Measurements from ENCODE around the gene DPP10. TPM values are rescaled to one million over a fixed set of nuclear protein-coding genes. Genes with fewer than 3 reads are reported as not detected.

Gene DPP10
- total RNA-seq, 2 donors from 2014 or later: not detected

DNA sequence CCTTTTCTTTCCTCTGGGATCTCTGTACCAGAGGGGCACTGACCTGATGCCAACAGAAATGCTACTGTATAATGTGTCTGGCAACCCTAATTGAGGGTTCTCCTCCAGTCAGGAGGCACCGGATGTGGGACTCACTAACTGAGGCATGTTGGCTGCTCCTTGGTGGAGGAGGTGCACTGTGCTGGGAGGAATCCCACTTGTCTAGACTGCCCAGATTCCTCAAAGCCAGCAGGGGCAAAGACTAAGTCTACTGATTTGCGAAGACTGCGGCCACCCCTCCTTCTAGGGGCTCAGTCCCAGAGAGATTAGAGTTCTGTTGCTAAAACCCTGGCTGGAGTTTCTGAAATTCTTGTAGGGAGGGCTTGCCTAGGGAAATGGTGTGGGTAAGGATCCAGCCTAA is 1192.1 kb downstream of the DPP10 start:
- ATAC-seq (ENCODE audit: insufficient number of reproducible peaks, low FRiP score, low read depth) (no peak), DNase-seq (ENCODE audit: low spot score) (no peak)
- no peaks in the 10 kb centered on the region for H3K4me1 ChIP-seq (ENCODE audit: control insufficient read depth in 1 of 2, low read depth in 2 of 2)
- no peak overlapping the region for H3K27ac ChIP-seq
- H3K36me3 ChIP-seq: no peaks in the 10 kb centered on the region
- no peaks in the 10 kb centered on the region for H3K27me3 ChIP-seq (replicated peaks; ENCODE audit: insufficient read depth)
- H3K4me3 ChIP-seq: no peak overlapping the region
- H3K9me3 ChIP-seq: no peaks in the 10 kb centered on the region
- TF ChIP-seq CTCF (IDR thresholded peaks at IDR 0.05): no peak

DNA sequence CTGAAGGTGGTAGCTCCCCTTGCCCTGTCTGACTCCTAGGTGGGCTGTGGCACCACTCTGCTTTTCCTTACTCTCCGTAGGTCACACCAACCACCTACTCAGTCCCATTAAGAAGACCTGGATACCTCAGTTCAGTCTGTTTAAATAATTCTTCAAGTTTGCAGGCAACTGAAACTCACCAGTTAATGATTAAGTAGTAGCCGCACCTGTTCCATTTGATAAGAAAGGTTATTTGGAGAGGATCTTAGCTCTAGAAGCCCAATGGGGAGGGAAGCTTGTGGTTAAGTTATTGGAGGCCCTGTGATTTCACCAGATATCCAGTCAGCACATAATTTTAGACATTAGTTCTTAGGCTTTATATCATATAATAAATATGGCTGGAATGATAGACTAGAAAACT is 1193.0 kb downstream of the DPP10 start:
- Histone ChIP-seq H3K4me3 (no peak overlapping the region), H3K27ac (no peak overlapping the region), H3K27me3 (replicated peaks; ENCODE audit: insufficient read depth) (no peaks in the 10 kb centered on the region), H3K9me3 (no peaks in the 10 kb centered on the region), H3K4me1 (ENCODE audit: control insufficient read depth in 1 of 2, low read depth in 2 of 2) (no peaks in the 10 kb centered on the region), H3K36me3 (no peaks in the 10 kb centered on the region)
- DNase-seq (ENCODE audit: low spot score): no peak
- TF ChIP-seq CTCF (IDR thresholded peaks at IDR 0.05): no peak
- ATAC-seq (ENCODE audit: insufficient number of reproducible peaks, low FRiP score, low read depth): no peak

DNA sequence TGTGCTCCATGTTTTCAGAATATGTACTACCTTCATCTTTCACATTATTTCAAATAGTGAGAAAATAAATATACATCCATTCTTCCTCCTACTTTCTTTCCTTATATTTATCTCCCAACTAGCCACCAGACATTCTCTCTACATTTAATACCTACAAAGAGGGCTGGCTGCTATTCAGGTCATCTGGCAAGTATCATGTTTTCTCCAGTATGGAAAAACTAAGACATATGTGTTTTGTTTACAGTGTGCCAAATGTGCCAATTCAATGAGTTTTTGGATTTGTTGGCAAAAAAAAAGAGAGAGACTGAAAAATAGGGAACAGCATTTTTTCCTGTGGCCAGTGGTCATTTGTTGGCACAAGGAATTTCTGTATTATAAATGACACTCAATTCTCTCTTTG is 1207.3 kb downstream of the DPP10 start:
- H3K4me3 ChIP-seq: no peak overlapping the region
- H3K27ac ChIP-seq: no peak overlapping the region
- H3K4me1 ChIP-seq (ENCODE audit: control insufficient read depth in 1 of 2, low read depth in 2 of 2): no peaks in the 10 kb centered on the region
- TF ChIP-seq CTCF (IDR thresholded peaks at IDR 0.05): no peak
- ATAC-seq (ENCODE audit: insufficient number of reproducible peaks, low FRiP score, low read depth) (no peak), DNase-seq (ENCODE audit: low spot score) (no peak)
- no peaks in the 10 kb centered on the region for H3K9me3 ChIP-seq
- H3K36me3 ChIP-seq: no peaks in the 10 kb centered on the region
- H3K27me3 ChIP-seq (replicated peaks; ENCODE audit: insufficient read depth): no peaks in the 10 kb centered on the region

GRCh38 chr2:115650827-115651226 is 1208.4 kb downstream of the DPP10 start:
- no peaks in the 10 kb centered on the region for H3K9me3 ChIP-seq
- H3K27ac ChIP-seq: no peak overlapping the region
- DNase-seq (ENCODE audit: low spot score) (no peak), ATAC-seq (ENCODE audit: insufficient number of reproducible peaks, low FRiP score, low read depth) (no peak)
- no peak overlapping the region for H3K4me3 ChIP-seq
- TF ChIP-seq CTCF (IDR thresholded peaks at IDR 0.05): no peak
- H3K4me1 ChIP-seq (ENCODE audit: control insufficient read depth in 1 of 2, low read depth in 2 of 2): no peaks in the 10 kb centered on the region
- no peaks in the 10 kb centered on the region for H3K27me3 ChIP-seq (replicated peaks; ENCODE audit: insufficient read depth)
- H3K36me3 ChIP-seq: no peaks in the 10 kb centered on the region

DNA sequence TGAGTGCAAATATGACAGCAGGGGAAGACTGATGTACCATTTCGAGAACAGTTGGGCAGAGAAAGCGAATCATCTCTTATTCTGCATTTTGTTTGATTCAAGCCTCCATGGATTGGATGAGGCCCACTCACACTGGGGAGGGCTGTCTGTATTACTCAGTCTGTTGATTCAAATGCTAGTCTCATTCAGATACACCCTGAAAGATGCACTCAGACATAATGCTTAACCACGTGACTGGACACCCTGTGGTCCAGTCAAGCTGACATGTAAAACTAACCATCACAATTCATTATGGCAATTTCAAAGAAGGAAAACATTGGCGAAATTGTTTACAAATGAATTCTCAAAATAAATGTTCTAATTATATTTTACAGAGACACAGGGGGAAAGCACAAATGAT is 1210.2 kb downstream of the DPP10 start:
- ATAC-seq (ENCODE audit: insufficient number of reproducible peaks, low FRiP score, low read depth): no peak
- no peaks in the 10 kb centered on the region for H3K27me3 ChIP-seq (replicated peaks; ENCODE audit: insufficient read depth)

More for the DNA sequence above, 1210.2 kb downstream of the DPP10 start:
- Histone ChIP-seq H3K4me3 (no peak overlapping the region), H3K36me3 (no peaks in the 10 kb centered on the region), H3K4me1 (ENCODE audit: control insufficient read depth in 1 of 2, low read depth in 2 of 2) (no peaks in the 10 kb centered on the region), H3K27ac (no peak overlapping the region), H3K9me3 (no peaks in the 10 kb centered on the region)
- no peak for TF ChIP-seq CTCF (IDR thresholded peaks at IDR 0.05)
- DNase-seq (ENCODE audit: low spot score): no peak
